Measurements from ENCODE around the gene PIEZO2. TPM values are rescaled to one million over a fixed set of nuclear protein-coding genes. Genes with fewer than 3 reads are reported as not detected.

Gene PIEZO2
- total RNA-seq, 1 donor from 2014 or later: 3.1 TPM

DNA sequence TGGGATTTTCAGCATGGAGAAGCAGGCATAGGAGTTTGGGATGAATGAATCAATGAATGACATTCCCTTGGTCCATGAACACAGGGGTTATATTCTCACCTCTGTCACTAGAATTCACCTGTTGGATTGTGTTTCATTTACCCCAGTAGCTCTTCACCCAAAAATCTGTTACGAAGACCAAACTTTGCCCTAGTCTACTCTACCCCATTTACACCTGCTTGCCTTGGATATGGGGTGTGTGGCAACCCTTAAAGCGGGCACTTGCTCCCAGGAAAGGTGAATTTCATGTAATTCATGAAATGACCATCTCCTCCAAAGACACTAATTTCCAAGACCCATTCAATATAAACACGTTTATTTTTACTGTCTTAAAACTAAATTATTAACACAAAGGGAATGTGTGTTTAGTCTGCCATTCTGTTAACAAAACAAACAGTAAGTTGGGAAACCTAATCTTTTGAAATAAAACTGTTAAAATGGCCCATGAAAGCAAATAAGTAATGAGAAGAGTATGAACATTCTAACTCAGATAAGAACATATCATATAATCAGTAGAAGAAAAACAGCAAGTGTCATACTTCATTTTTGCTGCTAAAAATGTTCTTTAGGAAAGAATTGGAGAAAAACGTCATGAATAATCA is 355.5 kb downstream of the PIEZO2 start:
- DNase-seq (ENCODE audit: low spot score): no peak

- no peak for DNase-seq (ENCODE audit: low spot score)
Measured at GRCh38 chr18:10792181-10792580, 357.2 kb downstream of the PIEZO2 start.

DNA sequence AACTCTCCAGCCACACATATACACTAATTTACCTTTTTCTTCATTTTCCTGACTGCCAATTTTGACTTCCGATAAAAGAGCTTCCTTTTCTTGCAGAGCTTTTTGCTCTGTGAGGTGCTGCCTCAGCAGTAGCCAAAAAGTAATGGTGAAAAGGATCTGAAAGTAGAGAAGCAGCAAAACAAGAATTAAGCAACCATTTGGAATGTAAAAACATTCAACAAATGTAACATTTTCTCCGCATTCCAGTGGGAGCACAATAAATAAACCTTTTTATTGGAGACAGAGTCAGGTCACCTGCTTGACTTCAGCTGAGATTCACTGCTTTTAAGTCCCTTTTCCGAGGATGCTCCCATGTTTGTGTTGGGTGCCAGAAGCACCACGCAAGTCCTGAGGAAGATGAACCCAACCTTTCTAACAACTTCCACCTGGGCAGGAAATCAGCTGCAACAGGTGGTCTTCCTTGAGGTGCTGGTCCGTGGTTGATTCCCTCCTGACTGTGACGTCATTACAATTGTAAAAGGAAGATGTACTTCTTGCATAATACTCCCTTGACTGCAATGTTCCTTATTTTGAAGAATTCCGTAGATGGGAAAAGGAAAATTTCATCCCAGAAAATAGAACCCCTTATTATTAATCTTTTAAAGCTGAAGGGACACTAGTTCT is 358.1 kb downstream of the PIEZO2 start:
- DNase-seq (ENCODE audit: low spot score): no peak

DNA sequence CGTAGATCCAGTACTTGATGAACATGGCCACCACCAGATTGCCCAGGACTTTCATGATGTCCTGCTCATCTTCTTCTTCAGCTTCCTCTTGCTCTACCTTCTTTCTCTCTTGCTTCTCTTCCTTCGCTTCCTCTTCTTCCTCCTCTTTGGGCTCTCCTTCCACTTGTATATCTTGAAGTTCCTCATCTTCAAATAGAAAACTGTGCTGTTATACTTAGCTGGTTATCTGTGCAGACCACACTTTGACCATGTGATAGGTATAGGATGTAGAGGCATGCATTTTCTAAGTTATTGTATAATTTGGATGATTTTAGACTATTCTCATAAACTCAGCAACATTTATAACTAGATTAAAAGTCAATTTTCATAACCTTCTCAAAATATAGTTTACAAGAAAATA is 360.2 kb downstream of the PIEZO2 start:
- DNase-seq (ENCODE audit: low spot score): no peak

DNA sequence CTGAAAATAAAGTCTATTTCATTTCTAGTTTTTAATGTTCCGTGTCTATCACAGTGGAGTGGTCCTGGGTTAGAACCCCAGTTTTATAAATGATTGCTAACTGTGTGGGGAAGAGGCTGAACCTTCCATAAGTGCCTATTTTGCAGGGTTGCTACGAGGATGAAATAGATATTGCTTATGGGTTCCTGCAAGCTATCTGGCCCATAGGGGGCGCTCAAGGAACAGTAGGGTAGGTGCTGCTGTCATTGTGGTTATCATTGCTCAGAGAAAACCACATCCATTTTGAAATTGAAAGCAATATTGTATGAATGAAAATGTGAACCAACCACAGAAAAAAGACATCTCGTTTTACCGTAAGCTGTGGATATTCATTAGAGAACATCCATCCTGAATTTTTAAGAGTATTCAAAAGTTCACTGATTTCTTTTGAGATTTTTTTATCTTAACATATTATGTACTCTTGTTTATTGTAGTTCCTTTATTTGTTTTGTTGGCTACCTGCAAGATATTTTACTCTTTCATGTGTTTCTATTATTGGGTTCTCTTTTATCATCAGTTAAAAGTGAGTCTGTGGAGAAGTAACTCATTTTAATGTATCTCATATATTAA is 362.0 kb downstream of the PIEZO2 start:
- no peak for DNase-seq (ENCODE audit: low spot score)

- DNase-seq (ENCODE audit: low spot score): no peak
Measured at GRCh38 chr18:10785798-10786197, 363.6 kb downstream of the PIEZO2 start.

- no peak for DNase-seq (ENCODE audit: low spot score)
Measured at GRCh38 chr18:10784596-10785202, 364.7 kb downstream of the PIEZO2 start.

GRCh38 chr18:10783941-10784340 is 365.4 kb downstream of the PIEZO2 start:
- no peak for DNase-seq (ENCODE audit: low spot score)

DNA sequence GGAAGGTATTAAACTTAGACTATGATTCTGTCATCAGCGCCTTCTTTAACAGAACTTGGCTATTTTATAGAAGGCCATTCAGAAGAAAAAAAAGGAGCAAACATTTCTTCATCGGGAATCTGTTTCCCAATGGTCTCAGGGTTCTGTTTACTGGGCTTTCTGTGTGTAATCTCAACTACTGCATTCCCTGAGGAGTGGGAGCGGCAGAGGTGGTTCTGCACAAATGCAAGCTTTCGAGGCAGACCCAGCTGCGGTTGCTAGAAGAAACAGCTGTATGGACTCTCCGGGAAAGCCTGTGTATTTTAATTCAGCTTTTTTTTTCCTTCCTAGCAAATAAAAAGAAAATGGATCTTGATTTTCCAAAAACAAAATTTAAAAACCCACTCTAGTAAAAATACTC is 372.9 kb downstream of the PIEZO2 start:
- no peak for DNase-seq (ENCODE audit: low spot score)

DNA sequence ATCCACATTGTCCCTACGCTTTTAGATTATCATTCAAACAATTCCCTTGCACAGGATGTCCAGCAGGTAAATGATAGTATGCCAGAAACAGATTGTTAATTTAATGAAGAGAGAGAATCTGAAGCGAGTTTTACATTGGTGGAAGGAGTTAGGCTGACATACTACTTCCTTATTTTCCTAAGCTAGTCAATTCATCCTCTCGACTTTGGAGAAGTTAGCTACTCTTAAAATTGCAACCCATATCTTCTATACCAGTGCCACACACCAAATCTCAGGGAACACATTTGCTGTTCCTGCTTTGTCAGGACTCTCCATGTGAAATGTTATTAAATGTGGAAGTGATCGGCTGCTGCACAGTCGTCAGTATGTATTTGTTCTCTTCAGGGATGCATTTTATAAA is 374.3 kb downstream of the PIEZO2 start:
- DNase-seq (ENCODE audit: low spot score): no peak

DNA sequence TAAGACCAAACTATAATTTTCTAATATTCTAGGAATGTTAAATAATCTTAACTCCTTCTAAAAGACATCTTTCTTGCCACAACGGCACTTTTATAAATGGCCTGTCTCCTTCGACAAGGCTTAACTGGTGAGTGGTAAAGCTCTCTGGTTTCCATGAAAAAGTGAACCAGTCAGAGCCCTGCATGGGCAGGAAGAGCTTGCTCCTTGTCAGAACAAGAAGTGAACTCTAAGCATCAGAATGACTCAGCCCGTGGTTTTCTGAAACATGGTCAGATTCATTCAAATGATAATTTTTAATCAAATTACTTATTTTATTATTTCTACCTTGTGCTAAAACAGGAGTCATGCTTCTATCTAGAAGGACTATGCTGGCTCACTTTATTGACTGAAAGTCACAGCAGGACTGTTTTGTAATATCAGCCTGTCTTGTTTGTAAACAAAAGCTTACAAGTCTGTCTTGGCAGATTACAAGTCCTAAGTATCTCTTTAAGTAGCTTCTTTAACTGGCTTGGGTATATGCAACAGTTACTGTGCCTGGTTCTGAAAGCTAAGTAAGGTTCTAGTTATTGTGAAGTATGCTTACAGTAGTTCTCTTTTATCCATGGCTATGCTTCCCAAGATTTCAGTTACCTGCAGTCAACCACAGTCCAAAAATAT is 378.2 kb downstream of the PIEZO2 start:
- DNase-seq (ENCODE audit: low spot score): no peak

- no peak for DNase-seq (ENCODE audit: low spot score)
Measured at GRCh38 chr18:10770264-10770663, 379.1 kb downstream of the PIEZO2 start.

- no peak for DNase-seq (ENCODE audit: low spot score)
Measured at GRCh38 chr18:10768221-10768620, 381.1 kb downstream of the PIEZO2 start.

GRCh38 chr18:10767658-10768057 is 381.7 kb downstream of the PIEZO2 start:
- DNase-seq (ENCODE audit: low spot score): no peak

- no peak for DNase-seq (ENCODE audit: low spot score)
Measured at GRCh38 chr18:10760986-10761385, 388.4 kb downstream of the PIEZO2 start.

DNA sequence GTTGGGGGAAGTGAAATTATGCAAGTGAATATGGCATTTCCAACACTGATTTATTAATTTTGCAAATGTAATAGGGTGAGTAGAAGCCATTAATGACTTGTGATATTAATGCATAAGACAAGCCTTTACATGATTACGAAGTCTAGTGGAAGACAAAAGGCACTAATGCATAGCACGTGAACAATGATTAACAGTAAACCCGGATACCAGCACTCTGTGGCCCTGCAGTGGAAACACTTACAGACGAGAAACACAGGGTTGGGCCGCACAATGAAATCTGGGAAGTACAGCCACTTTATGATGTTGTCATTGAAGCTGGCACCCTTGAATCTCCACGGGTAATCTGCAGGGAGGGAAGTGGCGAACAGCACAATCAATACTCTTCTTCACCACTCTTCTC is 390.1 kb downstream of the PIEZO2 start:
- no peak for DNase-seq (ENCODE audit: low spot score)

DNA sequence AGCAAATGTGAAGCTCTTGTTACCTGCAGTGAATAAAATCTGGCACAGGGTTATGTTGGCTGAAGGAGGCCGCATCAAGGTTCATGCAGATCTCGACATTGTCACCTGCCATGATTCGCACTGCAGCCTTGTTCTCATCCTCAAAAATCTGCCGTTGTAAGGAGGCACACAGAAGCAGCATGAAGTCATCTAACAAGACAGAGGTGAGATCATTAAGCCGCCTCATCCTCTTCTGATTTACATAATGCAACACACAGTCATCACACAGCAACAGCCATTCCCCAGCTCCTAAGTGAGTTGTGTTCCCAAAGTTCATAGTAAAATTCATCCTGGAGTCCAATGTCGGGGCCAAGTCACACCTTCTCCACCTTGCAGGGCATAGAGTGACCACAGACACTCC is 391.4 kb downstream of the PIEZO2 start:
- no peak for DNase-seq (ENCODE audit: low spot score)

GRCh38 chr18:10757349-10757748 is 392.0 kb downstream of the PIEZO2 start:
- DNase-seq (ENCODE audit: low spot score): no peak

DNA sequence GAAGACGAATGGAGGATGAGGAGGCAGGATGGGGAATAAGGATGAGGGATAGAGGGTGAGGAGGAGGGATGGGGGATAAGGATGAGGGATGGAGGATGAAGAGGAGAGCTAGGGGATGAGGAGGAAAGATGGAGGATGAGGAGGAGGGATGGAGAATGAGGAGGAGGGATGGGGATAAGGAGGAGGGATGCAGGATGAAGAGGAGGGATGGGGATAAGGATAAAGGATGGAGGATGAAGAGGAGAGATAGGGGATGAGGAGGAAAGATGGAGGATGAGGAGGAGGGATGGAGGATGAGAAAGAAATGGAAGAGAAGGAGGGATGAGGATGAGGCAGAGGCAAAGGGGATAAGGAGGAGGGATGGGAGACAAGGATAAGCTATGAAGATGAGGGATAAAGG is 393.5 kb downstream of the PIEZO2 start:
- DNase-seq (ENCODE audit: low spot score): no peak

DNA sequence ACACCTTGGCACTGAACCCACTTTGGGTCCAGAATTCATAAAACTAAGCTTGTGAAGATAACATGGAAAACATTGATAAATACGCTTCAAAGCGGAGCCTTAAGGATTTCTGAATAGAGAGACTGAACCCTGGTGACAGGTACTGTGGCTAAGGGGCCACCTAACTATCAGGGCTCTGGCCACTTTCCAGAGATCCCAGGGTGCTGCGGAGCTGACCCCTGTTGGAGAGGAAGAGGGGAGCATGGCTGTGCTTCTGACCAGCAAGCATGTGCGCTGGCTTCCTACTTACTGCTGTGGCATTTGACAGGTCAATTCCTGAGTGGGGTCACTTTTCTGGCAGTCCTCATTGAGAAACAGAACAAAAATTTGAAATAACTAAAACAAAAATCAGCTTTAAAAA is 395.2 kb downstream of the PIEZO2 start:
- no peak for DNase-seq (ENCODE audit: low spot score)

GRCh38 chr18:10752382-10752781 is 397.0 kb downstream of the PIEZO2 start:
- DNase-seq (ENCODE audit: low spot score): no peak

GRCh38 chr18:10751653-10752052 is 397.7 kb downstream of the PIEZO2 start:
- DNase-seq (ENCODE audit: low spot score): no peak

Measured in mesenteric fat pad (tissue), 1 donor.